Measurements from ENCODE around the gene SLC46A1. TPM values are rescaled to one million over a fixed set of nuclear protein-coding genes. Genes with fewer than 3 reads are reported as not detected.
A peak's percentile ranks its signal among the peaks of the same experiment; 100 is the strongest.

The SLC46A1 gene
- total RNA-seq, 4 donors from 2014 or later, result 11.3 to 16.9 (median 12.9) TPM

DNA sequence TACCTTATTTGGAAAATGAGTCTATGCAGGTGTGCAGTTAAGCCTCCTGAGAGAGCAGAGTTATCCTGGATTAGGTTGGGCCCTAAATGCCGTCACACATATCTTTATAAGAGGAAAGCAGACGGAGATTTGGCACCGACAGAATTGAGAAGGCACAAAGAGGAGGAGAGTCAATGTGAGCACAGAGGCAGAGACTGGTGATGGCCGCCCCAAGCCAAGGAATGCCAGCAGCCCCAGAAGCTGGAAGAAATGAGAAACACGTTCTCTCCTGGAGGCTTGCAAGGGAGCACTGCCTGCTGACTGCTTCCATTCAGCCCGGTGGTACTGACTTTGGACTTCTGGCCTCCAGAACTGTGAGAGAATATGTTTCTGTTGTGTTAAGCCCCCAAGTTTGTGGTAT is 3.2 kb downstream of the SLC46A1 start:
- TF ChIP-seq, protein P1, sequence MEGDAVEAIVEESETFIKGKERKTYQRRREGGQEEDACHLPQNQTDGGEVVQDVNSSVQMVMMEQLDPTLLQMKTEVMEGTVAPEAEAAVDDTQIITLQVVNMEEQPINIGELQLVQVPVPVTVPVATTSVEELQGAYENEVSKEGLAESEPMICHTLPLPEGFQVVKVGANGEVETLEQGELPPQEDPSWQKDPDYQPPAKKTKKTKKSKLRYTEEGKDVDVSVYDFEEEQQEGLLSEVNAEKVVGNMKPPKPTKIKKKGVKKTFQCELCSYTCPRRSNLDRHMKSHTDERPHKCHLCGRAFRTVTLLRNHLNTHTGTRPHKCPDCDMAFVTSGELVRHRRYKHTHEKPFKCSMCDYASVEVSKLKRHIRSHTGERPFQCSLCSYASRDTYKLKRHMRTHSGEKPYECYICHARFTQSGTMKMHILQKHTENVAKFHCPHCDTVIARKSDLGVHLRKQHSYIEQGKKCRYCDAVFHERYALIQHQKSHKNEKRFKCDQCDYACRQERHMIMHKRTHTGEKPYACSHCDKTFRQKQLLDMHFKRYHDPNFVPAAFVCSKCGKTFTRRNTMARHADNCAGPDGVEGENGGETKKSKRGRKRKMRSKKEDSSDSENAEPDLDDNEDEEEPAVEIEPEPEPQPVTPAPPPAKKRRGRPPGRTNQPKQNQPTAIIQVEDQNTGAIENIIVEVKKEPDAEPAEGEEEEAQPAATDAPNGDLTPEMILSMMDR (IDR thresholded peaks at IDR 0.05), result no peak
- ATAC-seq (ENCODE audit: low FRiP score), result no peak
- no peak for DNase-seq (ENCODE audit: low spot score)

DNA sequence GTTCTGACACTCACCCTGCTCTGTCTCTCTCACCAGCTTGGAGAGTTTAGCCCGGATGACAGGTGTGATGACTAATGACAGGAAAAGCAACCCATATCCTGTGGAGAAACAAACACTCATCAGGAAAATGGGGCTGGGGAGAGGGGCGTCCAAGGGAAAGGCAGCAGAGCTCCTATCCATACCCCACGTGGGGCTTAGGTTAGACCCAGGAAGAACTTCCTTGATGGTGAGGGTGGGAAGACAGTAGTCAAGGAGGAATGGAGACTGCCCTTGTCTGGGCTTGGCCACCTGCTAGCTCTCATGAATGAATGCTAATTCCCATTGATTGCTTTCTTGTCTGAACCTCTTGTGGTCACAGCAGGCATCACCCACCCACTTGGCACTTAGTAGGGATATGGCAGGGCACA is 3.8 kb downstream of the SLC46A1 start:
- TF ChIP-seq, protein P1 (IDR thresholded peaks at IDR 0.05), result no peak
- no peak for ATAC-seq (ENCODE audit: low FRiP score)

DNA sequence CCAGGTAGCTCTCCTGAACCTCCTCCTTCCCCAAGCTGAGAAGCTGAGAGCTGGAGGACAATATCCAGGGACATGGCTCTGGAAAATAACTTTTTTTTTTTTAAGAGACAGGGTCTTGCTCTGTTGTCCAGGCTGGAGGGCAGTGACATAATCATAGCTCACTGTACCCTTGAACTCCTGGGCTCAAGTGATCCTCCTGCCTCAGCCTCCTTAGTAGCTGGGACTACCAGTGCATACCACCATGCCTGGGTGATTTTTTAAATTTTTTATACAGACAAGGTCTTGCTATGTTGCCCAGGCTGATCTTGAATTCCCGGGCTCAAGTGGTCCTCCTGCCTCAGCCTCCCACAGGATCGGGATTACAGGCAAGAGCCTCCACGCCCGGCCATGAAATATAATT is 6.2 kb downstream of the SLC46A1 start:
- ATAC-seq (ENCODE audit: low FRiP score), result no peak
- DNase-seq (ENCODE audit: low spot score), result no peak
- TF ChIP-seq, protein P1 (IDR thresholded peaks at IDR 0.05), result no peak

More for the DNA sequence above, 3.8 kb downstream of the SLC46A1 start:
- DNase-seq (ENCODE audit: low spot score), result no peak

DNA sequence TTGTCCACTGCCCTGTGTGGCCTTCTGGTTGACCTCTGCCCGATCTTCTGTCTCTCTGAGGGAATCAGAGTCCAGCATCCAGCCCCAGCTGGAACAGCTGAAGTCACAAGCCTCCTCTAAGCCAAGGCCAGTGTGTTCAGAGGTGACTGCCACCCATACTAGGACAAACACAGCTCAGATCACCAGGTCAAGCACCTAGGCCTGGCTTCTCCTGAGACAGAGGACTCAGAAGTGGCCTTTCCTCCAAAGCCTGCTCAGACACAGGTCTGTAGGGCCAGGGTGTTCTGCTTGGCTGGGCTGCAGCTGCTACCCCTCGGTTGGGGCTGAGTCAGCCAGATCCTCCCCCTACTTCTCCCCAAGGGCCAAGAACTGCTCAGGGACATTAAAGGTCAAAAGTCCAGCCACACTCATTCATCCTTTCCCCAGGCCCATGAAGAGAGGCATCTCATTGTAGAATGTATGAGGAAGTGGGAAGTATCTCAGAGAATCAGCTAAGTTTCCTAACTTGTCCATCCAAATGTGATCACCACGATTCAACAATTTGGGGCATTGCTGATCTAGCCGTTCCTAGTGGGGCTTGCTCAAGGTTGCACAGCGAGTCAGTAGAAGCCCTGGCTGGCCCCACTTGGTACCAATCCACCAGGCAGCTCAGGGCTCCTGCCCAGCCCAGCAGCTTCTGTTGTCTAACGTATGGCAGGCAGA is 7.6 kb downstream of the SLC46A1 start:
- ATAC-seq (ENCODE audit: low FRiP score) (peak; percentile 10), DNase-seq (ENCODE audit: low spot score) (no peak)
- TF ChIP-seq, protein P1 (IDR thresholded peaks at IDR 0.05), result no peak

DNA sequence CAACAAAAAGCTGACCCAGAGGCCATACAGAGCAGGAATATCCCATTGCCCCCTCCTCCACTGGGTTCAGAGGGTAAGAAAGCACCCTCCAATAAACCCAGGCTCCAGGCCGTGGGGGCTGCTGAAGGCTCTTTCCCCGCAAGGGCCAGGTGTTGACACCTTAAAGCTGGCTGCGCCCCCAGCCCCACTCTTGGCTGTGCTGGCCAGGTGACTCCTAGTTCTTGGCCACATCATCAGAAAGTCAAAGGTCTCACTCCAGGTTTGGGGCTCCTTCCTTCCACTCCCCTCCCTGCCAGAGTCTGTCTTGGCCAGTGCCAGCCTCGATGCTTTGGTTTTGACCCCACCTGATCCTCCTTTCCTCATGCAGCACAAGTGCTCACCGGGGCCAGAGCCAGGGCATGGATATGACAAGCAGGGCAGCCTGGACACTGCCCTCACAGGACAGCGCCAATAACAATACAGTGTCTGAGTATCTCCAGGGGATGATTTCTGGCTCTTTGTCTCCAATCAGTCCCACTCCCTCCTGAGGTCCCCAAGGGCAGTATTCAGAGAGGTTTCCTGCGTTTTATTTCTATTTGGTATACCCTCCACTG is 8.2 kb downstream of the SLC46A1 start:
- ATAC-seq (ENCODE audit: low FRiP score), result no peak
- DNase-seq (ENCODE audit: low spot score), result no peak
- TF ChIP-seq, protein P1 (IDR thresholded peaks at IDR 0.05), result no peak

DNA sequence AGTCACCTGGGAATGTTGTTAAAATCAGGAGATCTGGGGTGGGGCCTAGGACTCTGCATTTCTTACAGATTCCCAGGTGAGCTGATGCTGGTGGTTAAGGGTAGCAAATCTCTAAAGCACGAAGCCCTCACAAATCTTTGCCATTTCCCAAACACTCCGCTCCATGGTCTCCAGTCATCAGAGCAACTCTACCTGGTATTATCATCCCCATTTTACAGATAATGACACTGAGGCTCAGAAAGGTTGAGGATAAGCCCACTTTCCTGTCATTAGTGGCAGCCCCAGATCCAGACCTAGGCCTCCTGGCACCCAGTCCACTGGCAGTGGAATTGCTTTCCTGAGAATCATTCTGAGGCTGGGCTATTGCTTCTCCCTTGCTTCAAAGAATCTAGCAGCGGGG is 8.7 kb downstream of the SLC46A1 start:
- ATAC-seq (ENCODE audit: low FRiP score), result no peak
- TF ChIP-seq, protein P1 (IDR thresholded peaks at IDR 0.05), result no peak
- no peak for DNase-seq (ENCODE audit: low spot score)

All from omental fat pad (tissue), 4 donors.